A549 treated with Mapracorat at 1 μM for 4 hours (cell line): Measurements from ENCODE around the gene EBI3. TPM values are rescaled to one million over a fixed set of nuclear protein-coding genes. Genes with fewer than 3 reads are reported as not detected.

Experiments used
- total RNA-seq: library from RNA; stranded (reverse); fragments of 200-300 nt; extraction: Qiagen RNA extraction; gene quantifications from 5 replicates; pipeline ENCODE4 v1.2.3, GENCODE V29; 2022

The EBI3 gene
- total RNA-seq: 2.8 to 4.4 TPM (median 3.3 TPM) in 5 replicates

DNA sequence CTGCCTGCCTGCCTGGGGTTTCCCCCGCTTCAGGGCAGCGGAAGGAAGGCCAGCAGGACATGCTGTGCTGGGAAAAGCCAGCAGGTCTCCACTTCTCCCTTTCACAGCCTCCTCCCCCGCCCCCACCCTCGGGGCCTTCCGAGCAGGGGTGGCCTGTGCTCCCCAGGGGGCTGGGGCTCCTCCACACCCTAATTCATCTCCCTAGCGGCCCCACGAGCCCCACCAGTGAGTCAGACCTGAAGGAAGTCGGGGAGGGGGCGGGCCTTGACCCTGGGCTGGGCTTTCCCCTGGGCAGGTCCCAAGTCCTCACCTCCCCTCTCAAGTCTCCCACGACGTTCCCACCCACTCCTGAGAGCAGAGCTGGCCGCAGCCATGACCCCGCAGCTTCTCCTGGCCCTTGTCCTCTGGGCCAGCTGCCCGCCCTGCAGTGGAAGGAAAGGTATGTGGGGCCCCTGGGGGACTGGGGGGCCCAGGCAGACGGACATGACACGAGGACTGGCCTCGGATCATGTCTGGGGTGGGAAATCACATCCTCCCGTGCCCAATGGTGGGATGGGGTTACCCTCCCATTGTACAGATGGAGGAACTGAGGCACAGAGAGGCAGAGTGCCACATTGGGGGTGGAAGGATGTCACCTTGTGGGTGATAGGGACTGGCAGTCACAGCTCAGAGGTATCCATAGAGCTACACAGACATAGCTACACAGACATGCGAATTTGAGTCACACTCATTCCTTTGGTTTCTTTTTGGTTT, at the start of gene EBI3:
EBI3 (plus strand) TSS at position 345 of the 753 bp plus-strand sequence; CDS start at position 373, 28 bp downstream.

GRCh38 chr19:4182084-4182810, 47.1 kb upstream of the EBI3 start, which contains the start of the genes ANKRD24 and SIRT6:
Gene ANKRD24, plus strand, starts transcription at chr19:4182689. Its CDS starts 3,737 bp downstream, at chr19:4186426.
Gene SIRT6, minus strand, starts transcription at chr19:4182563. Its CDS starts 24 bp downstream, at chr19:4182539.

DNA sequence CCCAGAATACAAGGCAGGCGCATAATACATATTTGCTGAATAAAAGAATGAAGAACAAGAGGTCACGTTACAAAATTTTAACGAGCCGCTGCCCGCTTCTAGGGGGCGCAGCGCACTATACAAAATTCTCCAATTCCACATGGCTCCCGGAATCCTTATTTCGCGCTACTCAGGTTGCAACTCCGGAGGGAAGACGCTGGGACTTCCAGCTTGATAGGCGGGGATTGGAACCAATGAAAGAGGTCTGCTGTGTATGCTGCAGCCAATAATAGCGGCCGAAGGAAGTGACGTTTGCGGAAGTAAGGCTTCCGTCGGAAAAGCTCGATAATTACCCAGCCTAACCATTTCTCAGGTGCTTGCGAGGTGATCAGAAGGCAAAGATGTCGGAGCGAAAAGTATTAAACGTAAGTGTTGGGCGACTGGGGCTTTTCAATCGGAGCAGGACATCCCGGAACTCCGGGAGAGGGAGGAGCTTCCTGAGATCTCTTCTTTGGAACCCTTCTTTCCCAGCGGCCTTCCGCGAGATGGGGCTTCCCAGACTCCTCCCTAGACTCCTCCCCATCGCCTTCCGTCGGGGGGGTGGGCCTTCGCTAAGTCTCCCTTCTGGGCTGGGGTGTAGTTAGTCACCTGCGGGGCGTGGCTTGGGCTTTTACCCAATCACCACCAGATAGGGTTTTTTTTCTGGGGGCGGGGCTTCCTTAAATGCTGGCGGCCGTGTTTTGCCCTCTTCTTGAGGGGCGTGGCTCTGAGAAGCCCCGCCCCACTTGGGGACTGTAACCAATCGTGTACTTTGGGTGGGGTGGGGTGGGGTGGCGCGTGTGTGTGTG, 17.7 kb downstream of the EBI3 start, which contains the start of gene YJU2:
YJU2 (plus strand) TSS at position 314 of the 827 bp plus-strand sequence; CDS start at position 381, 67 bp downstream.

GRCh38 chr19:4278419-4279266, 49.3 kb downstream of the EBI3 start, which contains the start of gene SHD:
Gene SHD, plus strand, starts transcription at chr19:4279266. Its CDS starts 798 bp downstream, at chr19:4280064.

Other genes with a start within 250 kb of the EBI3 start
- 792 to 1,097 TPM (median 1,030 TPM) in 5 replicates for gene EEF2, start 244.1 kb upstream of the EBI3 start, total RNA-seq
- gene PIAS4, start 221.8 kb upstream of the EBI3 start, total RNA-seq: 13.9 to 19.5 TPM (median 15.7 TPM) in 5 replicates
- gene ZBTB7A, start 162.6 kb upstream of the EBI3 start, total RNA-seq: 13.3 to 25.2 TPM (median 22.1 TPM) in 5 replicates
- 120 to 184 TPM (median 158 TPM) in 5 replicates for gene MAP2K2, start 105.4 kb upstream of the EBI3 start, total RNA-seq
- gene CREB3L3, start 75.9 kb upstream of the EBI3 start, total RNA-seq: 0.06 to 0.14 TPM (median 0.09 TPM) in 4 of 5 replicates, not detected in the other
- gene SIRT6, start 47.0 kb upstream of the EBI3 start, total RNA-seq: 27.3 to 40.0 TPM (median 35.1 TPM) in 5 replicates
- gene ANKRD24, start 46.8 kb upstream of the EBI3 start, total RNA-seq: 0.08 to 0.23 TPM (median 0.20 TPM) in 5 replicates
- 18.1 to 21.7 TPM (median 18.9 TPM) in 5 replicates for gene YJU2, start 17.6 kb downstream of the EBI3 start, total RNA-seq
- gene SHD, start 49.7 kb downstream of the EBI3 start, total RNA-seq: 0.07 TPM in 1 of 5 replicates, not detected in the others
- gene TMIGD2, start 72.9 kb downstream of the EBI3 start, total RNA-seq: not detected in 5 replicates
- 7.4 to 9.3 TPM (median 8.8 TPM) in 5 replicates for gene FSD1, start 75.1 kb downstream of the EBI3 start, total RNA-seq
- gene STAP2, start 109.3 kb downstream of the EBI3 start, total RNA-seq: not detected in 5 replicates
- 7.6 to 12.4 TPM (median 11.8 TPM) in 5 replicates for gene MPND, start 114.0 kb downstream of the EBI3 start, total RNA-seq
- gene SH3GL1, start 171.0 kb downstream of the EBI3 start, total RNA-seq: 45.2 to 60.6 TPM (median 58.7 TPM) in 5 replicates
- 19.2 to 22.9 TPM (median 22.3 TPM) in 5 replicates for gene CHAF1A, start 173.1 kb downstream of the EBI3 start, total RNA-seq
- gene UBXN6, start 228.3 kb downstream of the EBI3 start, total RNA-seq: 38.6 to 63.9 TPM (median 61.4 TPM) in 5 replicates
- 24.3 to 30.0 TPM (median 28.8 TPM) in 5 replicates for gene HDGFL2, start 242.8 kb downstream of the EBI3 start, total RNA-seq